Inflammatory macrophage (primary cell): ENCODE measurements around the gene CEP85L.
"Not testable (repeated sequence)": the region's sequence is repeated elsewhere in the genome, so short reads cannot be mapped to it uniquely, and the experiment has no call there.

Experiments used
- DNase-seq, 2 donors: peaks; one replicate each; pipeline ENCODE4 v3.0.0-alpha.2; 2020 to 2022

Gene CEP85L

DNA sequence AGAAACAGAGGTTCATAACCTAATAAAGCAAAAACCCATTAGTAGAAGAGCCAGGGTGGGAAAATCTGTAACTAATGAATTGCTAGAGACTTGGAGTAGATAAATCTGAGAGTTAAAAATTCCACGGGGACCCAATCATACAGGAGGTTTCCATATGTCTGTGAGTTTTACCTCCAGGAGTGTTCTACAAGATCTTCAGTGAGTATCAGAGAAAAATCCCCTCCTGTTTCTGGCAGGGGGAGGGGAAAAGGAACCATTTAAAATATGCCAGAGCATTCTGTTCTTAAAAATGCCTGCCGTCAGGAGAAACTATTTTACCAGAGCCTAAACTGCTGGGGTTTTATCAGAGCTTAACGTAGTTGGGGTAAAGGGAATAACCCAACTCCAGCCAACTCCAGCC is 157.3 kb downstream of the CEP85L start:
- no peak for DNase-seq

DNA sequence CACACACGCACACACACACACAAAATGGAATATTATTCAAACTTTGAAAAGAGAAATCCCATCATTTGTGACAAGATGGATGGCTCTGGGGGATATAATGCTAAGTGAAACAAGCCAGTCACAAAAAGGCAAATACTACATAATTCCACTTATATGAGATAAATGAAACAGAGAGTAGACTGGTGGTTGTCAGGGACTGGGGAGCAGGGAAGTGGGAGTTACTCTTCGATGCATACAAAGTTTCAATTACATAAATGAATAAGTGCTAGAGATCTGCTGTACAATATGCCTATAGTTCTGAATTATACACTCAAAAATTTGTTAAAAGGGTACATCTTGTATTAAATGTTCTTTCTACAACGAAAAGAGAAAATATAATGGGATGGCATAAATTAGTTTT is 161.4 kb downstream of the CEP85L start:
- no peak for DNase-seq

DNA sequence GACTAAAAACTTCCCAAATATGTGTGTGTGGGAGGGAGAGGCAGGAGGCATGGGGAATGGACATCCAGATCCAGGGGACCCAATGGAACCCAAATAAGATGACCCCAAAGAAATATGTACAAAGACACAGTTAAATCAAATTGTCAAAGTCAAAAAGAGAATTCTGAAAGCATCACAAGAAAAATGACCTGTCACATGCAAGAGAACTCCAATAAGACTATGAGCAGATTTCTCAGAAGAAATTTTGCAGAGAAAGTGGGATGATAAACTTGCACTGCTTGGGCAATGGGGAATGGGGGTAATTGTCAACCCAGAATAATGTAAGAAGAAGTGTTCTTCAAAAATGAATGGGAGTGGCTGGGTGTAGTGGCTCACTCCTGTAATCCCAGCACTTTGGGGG is 162.8 kb downstream of the CEP85L start:
- no peak for DNase-seq

DNA sequence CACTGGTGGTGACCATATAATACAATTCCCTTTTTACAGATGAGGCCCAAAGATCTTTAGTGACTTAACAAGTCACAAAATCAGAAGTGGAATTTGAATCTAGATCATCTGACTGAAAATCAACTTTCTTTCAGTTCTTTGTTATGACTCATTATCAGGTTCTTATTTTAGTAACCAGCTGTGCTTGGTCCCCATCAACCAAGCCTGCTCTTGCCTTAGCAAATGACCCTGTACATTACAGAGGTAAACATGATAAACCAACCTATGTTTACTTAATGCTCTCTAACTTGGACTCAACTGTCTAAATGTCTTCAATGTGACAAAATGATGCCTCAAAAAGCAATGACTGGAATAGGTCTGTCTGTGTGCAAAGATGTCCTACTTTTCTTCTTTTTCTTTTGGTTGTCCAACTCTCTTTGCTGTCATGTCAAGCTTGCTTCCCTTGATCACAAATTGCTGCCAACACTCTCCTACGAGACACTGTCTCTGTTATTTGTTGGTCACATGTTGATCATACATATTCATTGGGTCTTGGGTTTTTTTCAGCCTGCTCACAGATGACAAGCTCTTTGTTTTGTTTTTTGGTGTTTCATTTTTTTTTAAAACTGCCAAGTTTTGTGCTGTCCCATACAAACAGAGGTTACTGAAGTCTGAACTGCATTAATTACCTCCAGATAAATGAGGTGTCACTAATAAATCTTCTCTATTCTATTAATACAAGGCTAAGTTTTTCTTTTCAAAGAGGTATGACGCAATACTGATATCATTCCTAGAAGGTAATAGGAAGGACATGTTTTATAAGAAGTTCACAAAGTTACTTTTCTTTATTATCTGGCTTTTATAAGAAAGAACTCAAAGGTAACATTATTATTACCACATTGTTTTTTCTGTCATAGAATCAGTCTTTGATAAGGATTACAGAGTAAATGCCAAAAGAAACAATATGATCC is 165.5 kb downstream of the CEP85L start:
- DNase-seq: no peak

GRCh38 chr6:118476551-118476950 is 174.8 kb downstream of the CEP85L start:
- DNase-seq: no peak

DNA sequence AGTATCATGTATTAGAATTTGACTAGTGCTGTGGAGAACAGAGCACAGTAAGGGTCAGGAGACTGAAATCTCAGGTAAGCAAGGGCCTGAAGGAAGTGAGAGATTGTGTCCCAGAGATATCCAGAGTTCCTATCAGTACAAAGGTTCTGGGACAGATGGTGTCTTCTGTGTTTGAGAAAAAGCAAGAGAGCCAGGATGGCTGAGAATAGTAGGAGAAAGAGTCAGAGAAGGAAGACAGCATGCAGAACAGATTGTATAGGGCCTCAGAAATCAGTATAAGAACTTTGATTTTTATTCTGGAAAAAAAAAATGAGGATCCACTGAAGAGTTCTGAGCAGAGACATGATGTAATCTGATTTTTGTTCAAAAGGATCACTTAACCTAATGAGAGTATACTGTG is 178.1 kb downstream of the CEP85L start:
- no peak for DNase-seq

GRCh38 chr6:118469468-118469867 is 181.9 kb downstream of the CEP85L start:
- DNase-seq: no peak

DNA sequence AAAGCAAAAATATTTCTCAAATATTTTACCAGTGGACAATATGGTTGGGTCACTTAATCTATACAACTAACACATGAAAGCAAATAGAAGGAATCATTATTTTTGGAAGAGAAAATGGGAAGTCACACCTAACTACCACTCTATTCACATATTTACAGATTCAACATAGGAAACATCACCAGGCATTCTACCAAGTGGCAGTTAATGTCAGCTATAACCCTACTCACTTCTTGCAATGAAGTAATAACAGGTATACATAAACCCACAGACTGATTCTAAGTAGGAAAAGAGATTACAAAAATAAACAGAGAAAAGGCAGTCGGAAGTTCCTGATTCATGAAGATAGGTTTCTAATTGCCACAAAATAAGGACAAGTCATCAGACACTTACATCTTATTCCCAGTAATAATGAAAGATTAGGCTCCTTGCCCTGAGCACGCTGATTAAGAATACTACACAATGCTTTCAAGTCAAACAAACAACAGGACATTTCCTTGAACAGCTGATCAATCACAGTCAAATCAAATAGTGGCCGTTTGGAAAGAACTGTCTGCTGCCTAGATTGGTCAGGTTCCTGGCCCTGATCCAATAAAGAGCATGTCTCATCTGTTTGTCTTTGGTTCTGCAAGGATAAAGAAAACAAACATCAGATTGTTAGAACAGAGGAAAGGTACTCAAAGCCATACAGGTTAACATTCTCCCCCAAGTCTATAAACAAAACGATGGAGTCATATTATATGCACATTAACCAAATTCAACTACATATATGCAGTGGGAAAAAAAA is 182.5 kb downstream of the CEP85L start:
- DNase-seq: no peak

DNA sequence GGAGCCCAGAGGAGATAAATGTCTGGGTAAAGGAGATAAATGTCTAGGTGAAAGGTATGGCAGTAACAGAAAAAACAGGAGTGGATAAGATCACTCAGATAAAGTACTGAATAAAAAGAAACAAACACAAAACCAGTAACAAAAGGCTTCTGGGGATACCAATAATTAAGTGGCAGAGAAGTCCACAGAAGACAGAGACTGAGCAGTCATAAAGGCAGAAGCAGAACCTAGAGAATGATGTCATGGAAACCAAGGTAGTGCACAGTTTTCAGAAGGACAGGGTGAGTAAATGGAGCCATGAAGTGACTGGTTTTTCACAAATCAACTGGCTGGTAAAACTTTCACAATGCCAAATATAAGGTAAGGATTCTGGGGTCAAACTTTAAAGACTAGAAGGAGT is 184.2 kb downstream of the CEP85L start:
- no peak for DNase-seq

DNA sequence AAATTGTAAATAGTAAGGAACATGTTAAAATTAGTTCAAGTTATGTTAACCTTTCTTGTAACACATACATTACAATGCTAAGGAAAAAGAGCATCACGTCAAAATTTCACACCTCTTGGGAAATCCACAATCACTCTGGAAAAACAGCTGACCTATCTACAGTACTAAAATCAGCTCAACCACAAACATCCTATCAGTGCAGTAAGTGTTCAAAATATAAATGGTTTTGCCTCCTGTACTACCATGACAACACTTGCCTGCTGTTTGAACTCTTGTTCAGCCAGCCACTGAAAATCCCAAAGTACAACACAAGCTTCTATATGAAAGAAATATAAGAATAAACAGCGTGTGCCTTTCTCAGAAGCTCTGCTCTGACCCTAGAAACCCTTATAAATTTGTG is 186.8 kb downstream of the CEP85L start:
- no peak for DNase-seq

DNA sequence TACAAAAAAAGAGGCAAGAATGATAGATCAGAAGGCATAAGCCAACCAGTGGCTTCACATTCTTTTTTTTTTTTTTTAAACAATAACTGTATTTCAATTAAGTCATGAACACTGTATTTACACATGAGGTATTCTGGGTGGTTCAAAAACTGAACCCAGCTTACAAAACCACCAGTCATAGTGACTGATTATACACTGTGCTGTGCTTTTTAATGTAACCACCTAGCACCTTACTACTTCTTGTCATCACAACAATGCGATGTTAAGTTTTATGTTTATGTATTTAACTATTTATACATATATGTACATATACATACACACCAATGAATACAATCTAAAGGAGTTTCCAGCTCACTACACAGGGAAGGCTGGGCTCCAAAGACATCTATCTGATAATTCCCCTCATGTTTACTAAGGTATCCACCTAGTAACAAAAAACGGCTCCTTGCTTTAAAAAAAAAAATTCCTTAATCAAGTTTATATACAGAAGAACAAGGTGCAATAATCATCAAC is 190.4 kb downstream of the CEP85L start:
- DNase-seq: no peak

- no peak for DNase-seq
Observed at GRCh38 chr6:118456982-118457381, 194.4 kb downstream of the CEP85L start.

GRCh38 chr6:118451839-118452238 is 199.6 kb downstream of the CEP85L start:
- no peak for DNase-seq

DNA sequence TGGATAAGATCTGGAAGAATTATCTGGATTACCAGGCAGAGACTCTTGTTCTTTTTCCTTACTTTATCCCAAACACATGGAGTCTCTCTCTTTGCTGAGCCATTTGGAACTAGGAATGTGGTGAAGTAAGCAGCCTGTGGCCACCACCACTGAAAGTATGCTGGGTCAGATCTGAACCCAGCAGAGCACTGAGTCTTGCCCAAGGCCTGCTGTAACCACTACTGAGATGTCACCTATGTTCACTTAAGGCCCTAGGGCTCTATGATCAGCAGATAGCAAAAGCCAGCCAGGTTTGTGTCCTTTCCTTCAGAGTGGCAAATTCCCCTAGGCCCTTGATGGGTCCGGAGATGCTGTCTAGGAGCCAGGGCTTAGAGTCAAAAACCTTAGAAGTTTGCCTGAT is 206.6 kb downstream of the CEP85L start:
- DNase-seq: no peak

- DNase-seq: no peak
Observed at GRCh38 chr6:118436482-118436881, 214.9 kb downstream of the CEP85L start.

GRCh38 chr6:118434147-118434546 is 217.2 kb downstream of the CEP85L start:
- not testable (repeated sequence) for DNase-seq

DNA sequence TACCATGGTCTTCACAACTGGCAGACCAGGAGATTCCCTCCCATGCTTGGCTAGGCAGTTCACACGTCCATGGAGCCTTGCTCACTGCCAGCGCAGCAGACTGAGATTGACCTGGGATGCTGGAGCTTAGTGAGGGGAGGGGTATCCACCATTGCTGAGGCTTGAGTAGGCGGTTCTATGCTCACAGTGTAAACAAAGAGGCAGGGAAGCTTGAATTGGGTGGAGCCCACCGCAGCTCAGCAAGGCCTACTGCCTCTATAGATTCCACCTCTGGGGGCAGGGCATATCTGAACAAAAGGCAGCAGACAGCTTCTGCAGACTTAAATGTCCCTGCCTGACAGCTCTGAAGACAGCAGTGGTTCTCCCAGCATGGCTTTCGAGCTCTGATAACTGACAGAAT is 230.1 kb downstream of the CEP85L start:
- not testable (repeated sequence) for DNase-seq

DNA sequence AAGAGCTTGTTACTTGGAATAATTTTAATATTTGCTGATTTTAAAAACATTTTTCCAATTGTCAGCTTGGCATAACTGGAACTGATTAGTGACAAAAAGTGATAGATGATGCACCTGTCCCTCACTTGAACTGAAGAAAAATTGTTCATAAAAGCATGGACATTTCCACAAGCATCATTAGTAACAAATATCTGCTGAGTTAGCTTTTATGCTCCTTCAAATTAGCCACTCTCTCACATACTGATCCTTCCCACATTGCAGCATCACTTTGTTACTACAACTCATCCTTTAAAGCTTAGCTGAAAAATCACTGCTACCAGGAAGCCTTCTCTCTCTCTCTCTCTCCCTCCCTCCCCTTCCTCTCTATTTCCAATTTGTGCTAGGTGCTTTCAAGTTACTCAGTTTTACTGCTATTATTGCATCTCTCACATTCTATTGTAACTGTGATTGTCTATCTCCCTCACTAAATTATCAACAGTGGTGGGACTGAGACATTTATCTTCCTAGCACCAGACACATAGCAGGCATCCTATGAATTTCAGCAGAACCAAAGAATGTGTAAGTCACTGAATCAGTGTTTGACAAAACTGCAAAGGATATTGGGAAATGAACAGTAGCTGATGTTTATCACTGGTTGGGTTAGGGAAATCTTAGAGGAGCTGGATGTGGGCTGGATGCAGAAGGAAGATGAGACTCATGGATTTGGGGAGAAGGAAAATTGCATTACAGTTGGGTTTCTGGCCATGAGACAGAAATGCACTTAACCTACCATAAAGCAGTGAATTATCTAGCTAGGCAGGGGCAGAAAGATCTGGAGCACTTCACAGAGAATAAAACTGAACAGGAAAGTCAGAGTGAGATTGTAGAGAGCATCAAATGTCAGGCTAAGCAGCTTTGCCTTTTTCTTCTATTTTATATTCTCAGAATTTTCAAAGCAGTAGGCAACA is 231.7 kb downstream of the CEP85L start:
- DNase-seq: no peak
